Peyer's patch (tissue), 4 donors: ENCODE measurements around the gene TTYH1. TPM values are rescaled to one million over a fixed set of nuclear protein-coding genes. Genes with fewer than 3 reads are reported as not detected.
"Not testable (repeated sequence)": the region's sequence is repeated elsewhere in the genome, so short reads cannot be mapped to it uniquely, and the experiment has no call there.

ENCODE experiments used
- DNase-seq, 3 donors: peaks; one replicate each; pipeline ENCODE4 v3.0.0-alpha.2; 2017 to 2019
- H3K27ac ChIP-seq, 4 donors: fragments of 200-600 bp; sonication (generic); one replicate each; pipeline ENCODE4 v1.5.1; 2016 to 2019
- H3K27me3 ChIP-seq, 2 donors: fragments of 200-600 bp; sonication (generic); one replicate each; pipeline ENCODE4 v1.5.1; 2019
- H3K36me3 ChIP-seq, 3 donors: fragments of 200-600 bp; sonication (generic); one replicate each; pipeline ENCODE4 v1.5.1; 2016 to 2019
- H3K4me1 ChIP-seq, 4 donors: fragments of 200-600 bp; sonication (generic); one replicate each; pipeline ENCODE4 v1.5.1; 2016 to 2019
- H3K4me3 ChIP-seq, 4 donors: fragments of 200-600 bp; sonication (generic); 1 replicate in 3 of 4; 2 replicates in 1 of 4; pipeline ENCODE4 v1.5.1; 2016 to 2019; ENCODE audit warnings: mild to moderate bottlenecking in 1 of 4
- H3K9me3 ChIP-seq, 4 donors: fragments of 200-600 bp; sonication (generic); one replicate each; pipeline ENCODE4 v1.5.1; 2016 to 2019; ENCODE audit warnings: mild to moderate bottlenecking in 1 of 4
- CTCF ChIP-seq, 6 experiments: fragments of 450-650 bp in 4 of 6; fragments of 200-600 bp in 2 of 6; sonication (generic) in 1 of 6; IDR thresholded peaks; one replicate each; pipeline ENCODE4 v1.5.1; 2017 to 2019; ENCODE audit warnings: antibody characterized with exemption in 6 of 6, mild to moderate bottlenecking in 3 of 6, moderate library complexity in 1 of 6
- POLR2A ChIP-seq, 2 donors: fragments of 450-650 bp; IDR thresholded peaks; one replicate each; pipeline ENCODE4 v1.5.1; 2017; ENCODE audit warnings: antibody characterized with exemption in 2 of 2, mild to moderate bottlenecking in 2 of 2, moderate library complexity in 2 of 2
- total RNA-seq, 4 donors: library from RNA; depleted of rRNA; stranded (reverse); fragments of >200 nt; gene quantifications; one replicate each; pipeline ENCODE4 v1.1.0, GENCODE V29; 2016

The TTYH1 gene
- total RNA-seq, 4 donors from 2014 or later: 0.35 TPM; not detected in 3

GRCh38 chr19:54464630-54465425 lies 49.6 kb downstream of the TTYH1 start:
- Histone ChIP-seq H3K27ac (peak overlapping the region; percentile 95 to 100 (median 98)), H3K4me3 (peak overlapping the region; percentile 61 to 78 (median 70)), H3K27me3 (no peaks in the 10 kb centered on the region), H3K4me1 (peaks cover 3 to 57% (median 14%) of the 10 kb centered on the region in 4 donors), H3K9me3 (peaks cover 0 to 3% (median 0%) of the 10 kb centered on the region in 4 donors), H3K36me3 (peaks cover 0 to 22% (median 0%) of the 10 kb centered on the region in 3 donors)
- TF ChIP-seq CTCF (IDR thresholded peaks at IDR 0.05) (peak in 3 of 6 experiments; percentile 16 to 41 (median 30)), POLR2A (IDR thresholded peaks at IDR 0.05) (peak; percentile 47 to 75)
- peak; percentile 89 to 97 (median 96) for DNase-seq

- H3K27ac ChIP-seq: peak overlapping the region in 3 of 4 donors; percentile 96 to 100 (median 99)
- TF ChIP-seq CTCF (IDR thresholded peaks at IDR 0.05) (no peak), POLR2A (IDR thresholded peaks at IDR 0.05) (no peak)
- H3K36me3 ChIP-seq: peaks cover 0 to 15% (median 0%) of the 10 kb centered on the region in 3 donors
- H3K9me3 ChIP-seq: peaks cover 0 to 3% (median 0%) of the 10 kb centered on the region in 4 donors
- no peaks in the 10 kb centered on the region for H3K27me3 ChIP-seq
- peaks cover 3 to 52% (median 14%) of the 10 kb centered on the region in 4 donors for H3K4me1 ChIP-seq
- DNase-seq: no peak
- peak overlapping the region in 2 of 4 donors; percentile 65 to 78 for H3K4me3 ChIP-seq
These were observed 50.3 kb downstream of the TTYH1 start for GRCh38 chr19:54465426-54466109.

- not testable (repeated sequence) for DNase-seq, H3K36me3 ChIP-seq, H3K4me3 ChIP-seq, H3K27me3 ChIP-seq, H3K9me3 ChIP-seq
- H3K4me1 ChIP-seq: peaks cover 3 to 47% (median 14%) of the 10 kb centered on the region in 4 donors
- peak overlapping the region in 2 of 4 donors; percentile 99 to 100 for H3K27ac ChIP-seq
These were observed 50.8 kb downstream of the TTYH1 start for GRCh38 chr19:54466110-54466480.

- peak in 2 of 3 donors; percentile 86 to 87 for DNase-seq
- Histone ChIP-seq H3K4me3 (peak overlapping the region in 2 of 4 donors; percentile 8 to 59), H3K4me1 (peaks cover 0 to 34% (median 0%) of the 10 kb centered on the region in 4 donors), H3K27ac (peak overlapping the region in 3 of 4 donors; percentile 82 to 99 (median 88)), H3K9me3 (peaks cover 0 to 3% (median 0%) of the 10 kb centered on the region in 4 donors), H3K36me3 (no peaks in the 10 kb centered on the region), H3K27me3 (no peaks in the 10 kb centered on the region)
- peak; percentile 52 to 80 for TF ChIP-seq POLR2A (IDR thresholded peaks at IDR 0.05)
- TF ChIP-seq CTCF (IDR thresholded peaks at IDR 0.05): no peak
These were observed 54.3 kb downstream of the TTYH1 start for GRCh38 chr19:54469496-54469934.

GRCh38 chr19:54470276-54470887 lies 55.1 kb downstream of the TTYH1 start:
- DNase-seq: no peak
- peaks cover 0 to 33% (median 0%) of the 10 kb centered on the region in 4 donors for H3K4me1 ChIP-seq
- TF ChIP-seq CTCF (IDR thresholded peaks at IDR 0.05): no peak
- TF ChIP-seq POLR2A (IDR thresholded peaks at IDR 0.05): no peak

More at GRCh38 chr19:54470276-54470887, 55.1 kb downstream of the TTYH1 start:
- H3K4me3 ChIP-seq: peak overlapping the region in 3 of 4 donors; percentile 35 to 71 (median 59)
- no peaks in the 10 kb centered on the region for H3K36me3 ChIP-seq
- peaks cover 0 to 3% (median 0%) of the 10 kb centered on the region in 4 donors for H3K9me3 ChIP-seq
- no peaks in the 10 kb centered on the region for H3K27me3 ChIP-seq
- peak overlapping the region; percentile 66 to 99 (median 89) for H3K27ac ChIP-seq
